GM19463 (cell line): ENCODE results near the gene FOXF2.

Experiments
- ATAC-seq: cut with Tn5 transposase; IDR thresholded peaks from one replicate; pipeline ENCODE4 v1.9.1; 2021; ENCODE audit warnings: mild to moderate bottlenecking, moderate library complexity; ENCODE audit not compliant: unreplicated experiment

The FOXF2 gene

DNA sequence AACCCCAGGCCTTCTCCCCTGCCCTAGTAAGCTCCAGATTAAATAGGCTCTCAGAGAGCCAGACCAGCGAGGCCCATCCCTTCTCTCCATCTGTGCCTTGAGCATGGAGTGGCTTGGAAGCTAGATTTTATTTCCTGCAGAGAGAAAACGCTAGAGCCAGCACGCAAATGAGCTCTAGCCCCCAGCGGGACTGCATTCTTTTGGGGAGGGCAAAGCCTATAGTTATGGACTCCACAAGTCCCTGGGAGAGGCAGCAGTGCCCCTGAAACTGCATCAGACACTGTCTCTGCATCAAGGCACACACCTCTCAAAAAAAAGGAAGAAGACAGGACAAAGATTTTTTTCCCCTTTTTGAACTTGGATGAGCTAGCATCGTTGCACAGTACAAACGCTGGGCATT is 15.8 kb downstream of the FOXF2 start:
- ATAC-seq = no peak

DNA sequence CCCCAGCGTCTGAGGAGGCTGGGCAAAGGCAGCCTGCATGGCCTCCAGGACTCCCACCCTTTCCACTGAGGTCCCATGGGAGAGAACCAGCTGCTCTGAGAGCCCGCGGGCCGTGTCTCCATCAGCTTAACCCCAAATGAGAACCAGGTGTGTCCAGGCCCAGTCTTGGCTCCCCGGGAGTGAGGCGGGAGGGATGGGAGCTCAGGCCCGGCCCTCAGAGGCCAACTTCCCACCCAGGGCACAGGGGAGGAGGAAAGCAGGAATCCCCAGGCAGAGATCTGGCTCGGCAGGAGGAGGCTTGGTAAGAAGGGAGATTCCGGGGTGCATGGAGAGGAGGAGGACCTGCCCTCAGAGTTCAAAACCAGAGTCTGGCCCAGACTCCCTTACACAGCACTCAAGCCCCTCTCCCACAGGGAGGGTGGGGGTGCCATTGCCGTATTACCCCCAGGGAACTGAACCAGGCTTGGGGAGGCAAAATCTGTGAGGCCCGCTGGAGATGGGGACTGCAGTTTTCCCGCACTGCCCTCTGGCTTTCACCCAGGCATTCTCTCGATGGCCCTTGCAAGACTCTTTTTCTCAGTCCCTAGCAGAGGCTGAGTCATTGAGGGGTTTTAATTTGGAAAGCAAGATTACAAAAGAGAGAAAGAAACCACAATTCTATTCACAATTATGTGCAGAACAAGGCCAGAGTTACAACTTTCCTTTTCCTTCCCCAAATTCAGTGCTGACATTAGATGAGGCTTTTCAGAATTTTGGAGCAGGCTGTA is 17.1 kb downstream of the FOXF2 start:
- no peak for ATAC-seq

DNA sequence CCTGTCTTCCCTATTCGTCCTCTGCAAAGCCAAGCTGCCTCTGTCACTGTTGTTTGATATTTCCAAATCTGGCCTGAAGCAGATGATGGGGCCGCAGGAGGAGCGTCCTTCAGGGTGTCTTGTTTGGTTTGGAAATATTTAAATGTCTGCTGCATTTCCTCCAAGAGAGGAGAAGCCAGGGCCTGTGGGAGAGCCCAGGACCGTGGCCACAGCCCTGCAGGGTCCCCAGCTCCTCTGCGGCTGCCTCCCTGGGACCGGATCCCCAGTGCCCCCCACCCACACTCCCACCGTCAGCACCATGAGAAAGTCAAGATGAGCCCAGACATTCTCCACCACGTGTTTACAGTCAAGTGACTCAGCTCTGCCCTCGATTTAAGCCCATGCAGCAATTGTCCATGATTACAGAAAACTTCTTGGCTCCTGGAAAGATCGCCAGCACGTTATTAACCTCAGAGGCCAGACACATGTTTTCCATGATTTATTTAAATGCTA is 18.2 kb downstream of the FOXF2 start:
- ATAC-seq = no peak

DNA sequence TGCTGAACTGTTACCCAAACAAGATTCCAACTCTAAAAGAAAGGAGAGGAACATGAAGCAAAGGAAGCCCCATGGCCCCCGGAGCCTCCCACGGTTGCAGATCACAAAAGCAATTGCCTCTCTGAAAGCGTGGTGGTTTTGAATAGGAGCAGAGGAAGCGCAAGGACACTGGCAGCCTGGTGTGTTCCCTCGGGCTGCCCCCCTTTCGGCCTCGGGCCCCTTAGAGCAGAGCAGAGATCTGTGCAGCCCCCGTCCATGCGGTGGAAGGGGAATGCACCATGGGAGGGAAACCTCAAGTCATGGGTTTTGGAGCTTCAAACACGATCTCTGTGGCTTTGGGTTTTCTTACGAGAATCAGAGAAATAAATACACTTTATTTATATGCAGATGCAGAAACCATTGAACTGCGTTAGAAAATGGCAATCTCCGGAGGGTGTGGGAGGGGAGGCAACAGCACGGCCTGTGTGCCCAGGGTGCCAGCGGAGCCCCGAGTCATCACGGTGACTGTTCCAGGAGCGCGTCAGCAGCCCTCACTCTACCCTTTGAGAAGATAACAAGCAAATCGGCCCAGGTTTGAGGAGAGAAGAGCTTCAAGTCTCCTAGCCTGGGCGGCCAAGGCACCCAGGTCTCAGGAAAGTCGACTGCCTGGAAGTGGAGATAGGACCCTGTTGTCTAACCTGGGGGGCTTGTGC is 20.5 kb downstream of the FOXF2 start:
- ATAC-seq = no peak

DNA sequence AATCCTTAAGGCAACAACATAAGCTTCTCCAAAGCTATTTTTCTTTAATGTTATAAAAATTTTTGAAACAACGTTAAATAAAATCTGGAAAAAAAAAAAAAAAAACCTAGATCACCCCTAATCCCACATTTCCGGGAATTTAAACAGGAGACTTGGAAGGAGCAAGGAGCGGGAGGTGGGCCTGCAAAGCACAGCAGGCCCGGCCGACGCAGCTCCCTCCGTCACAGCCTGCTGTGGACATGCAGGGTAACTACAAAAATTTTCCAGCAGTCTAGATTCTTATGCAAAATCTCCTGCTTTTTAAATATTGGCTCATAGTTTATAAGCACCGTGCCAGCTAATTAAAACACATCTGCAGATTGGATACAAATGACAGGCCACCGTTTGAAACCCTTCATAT is 23.5 kb downstream of the FOXF2 start:
- no peak for ATAC-seq

DNA sequence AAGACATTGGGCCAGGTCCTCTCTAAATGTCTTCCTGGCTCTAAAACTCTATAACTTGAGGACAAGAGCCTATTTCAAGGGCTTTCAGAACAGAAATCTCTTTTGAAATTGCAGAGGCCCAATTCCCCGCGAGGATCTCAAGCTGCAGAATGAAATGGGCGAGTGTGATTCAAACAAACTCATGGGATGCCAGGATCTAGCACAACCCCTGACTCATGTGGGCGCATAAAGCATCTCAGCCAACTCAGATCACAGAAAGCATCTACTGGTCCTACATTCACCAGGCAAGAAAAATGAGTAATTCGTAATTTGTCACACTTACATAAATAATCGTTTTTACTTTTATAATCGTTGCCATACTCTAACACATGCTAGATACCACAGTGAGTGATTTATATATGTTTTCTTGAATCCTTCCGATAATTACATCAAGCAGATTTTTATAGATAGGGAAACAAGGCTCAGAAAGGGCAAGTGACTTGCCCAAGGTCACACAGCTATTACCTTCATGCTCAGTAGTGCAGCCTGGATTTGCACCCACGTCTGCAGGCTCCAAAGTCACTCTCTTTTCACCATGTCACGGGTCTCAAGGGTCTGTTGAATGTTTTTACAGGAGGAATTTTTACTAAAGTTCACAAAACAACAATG is 26.2 kb downstream of the FOXF2 start:
- ATAC-seq = no peak

DNA sequence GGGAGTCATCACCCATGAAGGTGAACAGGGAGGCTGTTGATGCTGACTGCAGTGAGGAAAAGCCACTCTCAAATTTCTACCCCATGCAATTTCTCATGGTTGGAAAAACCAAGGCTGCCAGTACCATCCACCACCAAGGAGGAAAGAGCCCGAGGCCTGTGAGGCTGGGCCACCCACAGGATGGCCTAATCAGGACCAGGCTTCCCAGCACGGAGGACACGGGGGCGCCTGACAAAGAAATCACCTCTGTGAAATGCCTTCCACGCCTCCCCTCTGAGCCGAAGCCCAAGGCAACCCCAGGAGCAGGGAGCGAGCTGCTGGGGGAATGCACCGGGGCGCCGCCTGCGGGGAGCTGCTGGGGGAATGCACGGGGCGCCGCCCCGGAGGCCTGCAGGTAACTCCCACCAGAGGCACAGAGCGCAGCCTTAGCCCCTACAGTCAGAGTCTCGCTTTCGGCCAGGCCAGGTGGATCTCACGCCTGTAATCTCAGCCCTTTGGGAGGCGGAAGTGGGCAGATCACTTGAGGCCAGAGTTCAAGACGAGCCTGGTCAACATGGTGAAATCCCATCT is 26.9 kb downstream of the FOXF2 start:
- ATAC-seq = no peak

DNA sequence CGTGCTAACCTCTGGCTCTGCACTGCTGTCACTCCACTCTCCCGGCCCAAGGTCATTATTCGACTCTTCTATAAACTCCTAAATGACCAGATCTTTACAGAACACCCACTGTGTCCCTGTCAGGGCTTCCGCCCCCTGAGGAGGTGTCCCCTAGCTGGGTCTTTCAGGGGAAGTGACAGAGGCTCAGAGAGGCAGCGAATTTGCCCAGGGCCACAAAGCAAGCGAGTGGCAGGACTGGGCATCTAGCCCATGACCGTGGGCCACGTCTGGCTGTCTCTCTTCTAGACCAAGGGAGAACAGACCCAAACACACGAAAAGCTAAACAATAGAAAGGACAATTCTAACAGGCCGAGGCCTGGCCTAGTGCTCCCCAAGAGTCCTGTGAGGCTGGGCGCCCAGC is 27.4 kb downstream of the FOXF2 start:
- no peak for ATAC-seq

DNA sequence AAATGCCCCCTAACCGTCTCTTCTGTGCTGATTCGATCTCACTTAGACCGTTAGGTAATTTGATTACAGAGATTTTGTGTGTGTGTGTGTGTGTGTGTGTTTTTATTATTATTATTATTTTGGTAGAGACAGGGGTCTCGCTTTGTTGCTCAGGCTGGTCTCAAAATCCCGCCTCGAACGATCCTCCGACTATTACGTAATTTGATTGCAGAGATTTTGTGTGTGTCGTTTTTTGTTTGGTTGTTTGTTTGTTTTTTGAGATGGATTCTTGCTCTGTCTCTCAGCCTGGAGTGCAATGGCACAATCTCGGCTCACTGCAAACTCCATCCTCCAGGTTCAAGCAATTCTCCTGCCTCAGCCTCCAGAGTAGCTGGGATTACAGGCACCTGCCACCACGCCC is 28.3 kb downstream of the FOXF2 start:
- ATAC-seq = no peak

DNA sequence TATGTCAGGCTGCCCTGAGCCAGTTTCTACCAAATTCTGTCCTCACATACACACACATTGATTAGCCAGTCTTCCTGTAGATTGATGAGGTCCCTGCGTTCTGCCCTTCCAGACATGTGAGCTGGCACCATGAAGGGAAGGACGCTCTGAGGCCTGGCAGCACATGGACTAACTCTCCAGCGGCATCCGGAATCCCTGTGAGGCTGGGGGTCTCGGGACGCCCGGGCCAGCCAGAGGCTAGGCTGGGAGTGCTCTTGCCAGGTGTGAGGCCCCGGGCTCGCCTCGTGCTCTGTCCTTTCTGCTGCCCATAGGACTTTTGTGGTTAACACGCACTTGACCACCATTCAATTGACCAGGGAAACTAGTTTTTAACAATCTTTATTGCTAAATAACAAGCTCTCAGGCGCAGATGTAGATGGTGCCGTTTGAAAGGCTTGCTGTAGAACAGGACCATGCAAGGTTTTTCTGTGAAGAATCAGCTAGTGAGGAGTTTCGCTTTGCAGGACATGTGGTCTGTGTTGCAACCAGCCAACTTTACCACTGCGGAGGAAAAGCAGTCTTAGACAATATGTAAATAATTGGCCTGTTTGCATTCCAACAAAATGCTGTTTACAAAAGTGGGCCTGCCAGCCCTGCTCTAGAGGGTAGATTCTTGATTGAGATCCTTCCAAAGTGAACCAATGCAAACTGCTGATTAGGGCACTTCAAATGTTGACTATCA is 29.3 kb downstream of the FOXF2 start:
- no peak for ATAC-seq

DNA sequence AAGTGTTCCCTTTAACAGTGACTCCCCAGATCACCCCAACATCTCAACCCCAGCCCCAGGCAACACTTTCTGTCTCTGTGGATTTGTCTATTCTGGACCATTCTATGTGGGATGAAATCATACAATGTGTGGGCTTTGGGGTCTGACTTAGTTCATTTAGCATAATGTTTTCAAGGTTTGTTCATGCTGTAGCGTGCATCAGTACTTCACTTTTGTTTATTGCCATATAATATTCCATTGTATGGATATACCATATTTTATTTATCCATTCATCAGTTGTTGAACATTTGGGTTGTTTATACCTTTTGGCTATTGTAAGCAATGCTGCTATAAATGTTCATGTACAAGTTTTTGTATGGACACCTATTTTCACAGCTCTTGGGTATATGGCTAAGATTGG is 31.0 kb downstream of the FOXF2 start:
- ATAC-seq = no peak

DNA sequence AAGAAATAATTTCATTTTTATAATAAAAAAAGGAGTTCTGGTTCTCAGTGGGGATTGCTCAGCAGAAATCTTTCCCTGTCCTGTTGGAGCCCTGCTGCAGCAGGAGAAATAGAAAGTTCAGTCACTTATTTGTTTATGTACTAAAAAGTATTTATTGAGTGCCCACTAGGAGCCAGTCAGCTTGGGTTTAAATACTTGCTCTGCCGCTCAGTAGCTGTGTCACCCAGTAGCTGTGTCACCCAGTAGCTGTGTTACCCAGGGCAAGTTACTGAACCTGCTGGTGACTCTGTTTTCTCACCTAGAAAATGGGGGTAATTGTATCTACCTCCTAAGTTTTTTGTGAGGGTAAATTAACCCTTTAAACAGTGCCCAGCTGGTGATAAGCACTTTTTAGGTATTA is 32.9 kb downstream of the FOXF2 start:
- no peak for ATAC-seq

DNA sequence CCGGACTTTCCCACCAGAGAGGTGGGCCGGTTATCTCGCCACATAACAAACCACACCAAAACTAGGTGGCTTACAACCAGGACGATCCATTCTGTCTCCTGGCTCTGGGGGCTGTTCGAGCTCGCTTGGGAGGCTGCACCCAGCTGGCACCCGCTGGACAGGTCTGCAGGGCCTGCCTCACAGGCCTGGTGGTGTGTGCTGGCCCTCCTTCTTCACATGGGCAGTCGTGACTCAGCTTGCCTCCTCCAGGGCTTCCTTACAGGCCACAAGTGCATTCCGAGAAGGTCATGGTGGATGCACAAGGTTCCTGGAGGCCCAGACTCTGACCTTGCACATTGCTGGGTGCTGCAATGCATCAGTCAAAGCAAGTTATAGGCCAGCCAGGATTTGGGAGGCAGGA is 34.2 kb downstream of the FOXF2 start:
- no peak for ATAC-seq

DNA sequence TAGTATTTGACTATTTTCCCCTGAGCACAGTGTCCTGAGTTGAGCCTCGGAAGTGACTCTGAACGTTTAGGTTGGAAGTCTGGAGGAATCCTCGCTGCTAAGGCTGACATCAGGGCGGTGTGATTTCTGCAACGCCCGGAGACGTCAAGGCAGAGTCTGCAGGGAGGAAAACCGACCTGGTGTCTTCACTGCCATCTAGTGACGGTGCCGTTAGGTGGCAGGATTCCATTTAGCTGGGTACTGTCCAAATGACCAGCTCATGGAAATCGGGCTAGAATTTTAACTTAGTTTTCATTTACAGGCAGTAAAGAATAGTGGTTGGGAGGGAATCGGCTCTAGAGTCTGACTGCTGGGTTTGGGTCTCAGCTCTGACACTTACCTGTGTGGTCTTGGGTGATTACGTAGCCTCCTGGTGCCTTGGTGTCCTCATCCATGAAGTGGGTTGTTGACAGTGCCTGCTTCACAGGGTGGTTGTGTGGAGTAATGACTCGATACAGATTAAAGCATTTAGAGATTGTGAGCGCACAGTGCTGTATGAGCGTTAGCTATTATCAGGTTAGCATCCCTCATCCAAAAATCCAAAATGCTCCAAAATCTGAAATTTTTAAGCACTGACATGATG is 35.0 kb downstream of the FOXF2 start:
- no peak for ATAC-seq

DNA sequence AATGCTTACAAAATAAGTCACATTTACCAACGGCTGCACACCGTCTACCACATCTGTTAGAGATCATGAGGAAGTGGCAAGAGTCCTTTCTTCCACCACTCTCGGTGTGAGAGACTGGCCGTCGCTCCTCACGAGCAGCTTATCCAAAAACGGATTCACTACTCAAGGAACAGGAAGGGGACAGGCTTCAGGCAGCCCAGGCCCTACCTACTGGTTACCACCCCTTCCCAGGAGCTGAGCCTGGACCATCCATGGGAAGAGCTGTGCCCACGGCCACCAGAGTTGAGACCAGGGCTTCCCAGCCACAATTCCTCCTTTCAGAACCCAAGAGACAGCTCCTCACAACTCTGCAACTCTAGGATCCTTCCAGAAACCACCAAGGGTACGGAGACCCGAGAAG is 37.0 kb downstream of the FOXF2 start:
- no peak for ATAC-seq

DNA sequence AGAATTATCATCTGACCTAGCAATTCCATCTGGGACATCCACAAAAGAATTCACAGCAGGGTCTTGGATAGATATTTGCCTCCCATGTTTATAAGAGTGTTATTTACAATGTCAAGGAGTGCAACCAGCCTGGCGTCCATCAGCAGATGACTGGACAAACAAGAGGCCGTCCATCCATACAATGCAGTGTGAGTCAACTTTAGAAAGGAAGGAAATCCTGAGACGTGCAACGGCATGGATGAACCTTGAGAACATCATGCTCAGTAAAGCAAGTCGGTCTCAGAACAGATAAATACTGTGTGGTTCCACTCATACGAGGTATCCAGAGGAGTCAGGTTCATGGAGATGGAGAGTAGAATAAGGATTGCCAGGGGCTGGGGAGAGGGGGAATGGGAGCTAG is 46.4 kb downstream of the FOXF2 start:
- no peak for ATAC-seq

DNA sequence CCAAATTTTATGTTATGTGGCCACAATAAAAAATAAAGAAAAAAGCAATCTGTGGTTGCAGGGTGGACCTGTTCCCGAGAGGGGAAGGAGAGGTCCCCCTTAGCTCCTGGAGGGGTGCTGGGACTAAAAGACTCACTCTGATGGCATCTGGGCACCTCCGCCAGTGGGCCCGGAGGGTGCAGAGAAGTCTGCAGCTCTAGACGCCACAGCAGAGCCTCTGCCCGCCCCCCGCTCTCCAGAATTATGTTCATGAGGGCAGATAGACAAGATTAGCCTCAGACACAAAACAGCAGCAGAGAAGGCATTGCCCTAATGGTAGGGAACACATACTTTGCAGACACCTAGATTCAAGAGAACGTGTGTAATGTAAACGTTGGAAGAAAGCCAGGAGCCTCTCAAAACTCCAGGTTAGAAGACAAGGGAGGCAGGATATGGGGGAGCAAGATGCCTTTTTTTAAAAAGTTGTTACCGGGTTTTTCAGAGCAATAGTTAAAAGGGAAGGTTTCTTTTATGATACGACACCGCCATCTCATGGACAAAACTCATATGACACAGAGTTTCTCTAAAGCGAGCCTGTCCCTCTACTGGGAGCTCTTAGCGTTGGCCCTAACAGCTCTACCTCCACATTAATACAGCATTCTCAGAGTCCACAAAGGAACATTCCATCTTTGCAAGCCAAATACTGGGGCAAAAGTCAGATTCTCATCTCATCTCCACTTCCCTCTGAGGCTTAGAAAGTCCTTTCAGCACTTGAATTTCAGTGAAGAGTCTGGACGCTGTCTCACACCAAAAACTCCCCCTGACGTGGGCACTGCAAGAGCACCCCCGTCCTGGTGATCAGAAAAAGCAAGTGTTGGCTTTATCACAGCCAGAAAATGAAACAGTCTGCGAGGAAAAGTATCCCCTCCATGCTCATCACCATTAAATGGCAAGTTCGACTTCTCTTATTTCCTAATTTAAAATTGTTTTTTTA is 47.2 kb downstream of the FOXF2 start:
- ATAC-seq = no peak

DNA sequence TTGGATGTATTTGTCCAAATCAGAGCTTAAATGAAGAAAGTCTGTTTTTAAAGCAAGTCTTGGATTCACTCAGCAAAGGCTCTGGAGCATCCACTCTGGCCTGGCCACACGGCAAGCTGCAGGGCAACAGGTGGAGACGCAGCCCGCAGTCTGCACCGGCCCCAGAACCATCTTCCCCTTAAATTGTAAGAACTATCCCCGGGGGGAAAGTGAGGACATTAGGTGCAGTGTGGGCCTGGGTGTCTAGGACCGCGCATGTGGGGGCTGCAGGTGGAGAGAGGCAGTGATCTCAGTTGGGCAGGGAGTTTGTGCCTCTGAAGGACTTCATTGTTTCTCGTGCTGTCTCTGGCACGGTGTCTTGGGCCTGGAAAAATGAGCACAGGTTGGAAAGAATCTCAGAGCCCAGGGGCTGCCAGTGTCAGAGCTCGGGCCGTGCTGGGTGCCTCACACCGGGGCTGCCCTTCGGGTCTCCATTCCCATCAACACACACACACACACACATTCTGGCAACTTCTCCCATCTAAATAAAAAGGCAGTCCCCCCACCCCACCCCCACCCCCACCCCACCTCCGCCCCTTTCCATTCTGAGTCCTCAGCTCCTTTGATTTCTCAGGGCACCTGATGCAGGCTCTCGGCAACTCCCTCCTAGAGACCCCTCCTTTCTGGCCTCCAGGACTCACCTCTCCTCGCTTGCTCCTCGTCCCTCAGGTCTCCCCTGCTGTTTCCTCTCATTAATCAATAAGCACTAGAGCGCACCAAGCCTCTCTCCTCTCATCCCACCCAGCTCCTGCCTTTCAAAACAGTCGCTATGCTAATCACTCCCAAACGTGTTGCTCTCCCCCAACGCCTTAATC is 48.4 kb downstream of the FOXF2 start:
- ATAC-seq = no peak
